ENCODE results near the gene NTPCR.

NTPCR gene, protein sequence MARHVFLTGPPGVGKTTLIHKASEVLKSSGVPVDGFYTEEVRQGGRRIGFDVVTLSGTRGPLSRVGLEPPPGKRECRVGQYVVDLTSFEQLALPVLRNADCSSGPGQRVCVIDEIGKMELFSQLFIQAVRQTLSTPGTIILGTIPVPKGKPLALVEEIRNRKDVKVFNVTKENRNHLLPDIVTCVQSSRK

DNA sequence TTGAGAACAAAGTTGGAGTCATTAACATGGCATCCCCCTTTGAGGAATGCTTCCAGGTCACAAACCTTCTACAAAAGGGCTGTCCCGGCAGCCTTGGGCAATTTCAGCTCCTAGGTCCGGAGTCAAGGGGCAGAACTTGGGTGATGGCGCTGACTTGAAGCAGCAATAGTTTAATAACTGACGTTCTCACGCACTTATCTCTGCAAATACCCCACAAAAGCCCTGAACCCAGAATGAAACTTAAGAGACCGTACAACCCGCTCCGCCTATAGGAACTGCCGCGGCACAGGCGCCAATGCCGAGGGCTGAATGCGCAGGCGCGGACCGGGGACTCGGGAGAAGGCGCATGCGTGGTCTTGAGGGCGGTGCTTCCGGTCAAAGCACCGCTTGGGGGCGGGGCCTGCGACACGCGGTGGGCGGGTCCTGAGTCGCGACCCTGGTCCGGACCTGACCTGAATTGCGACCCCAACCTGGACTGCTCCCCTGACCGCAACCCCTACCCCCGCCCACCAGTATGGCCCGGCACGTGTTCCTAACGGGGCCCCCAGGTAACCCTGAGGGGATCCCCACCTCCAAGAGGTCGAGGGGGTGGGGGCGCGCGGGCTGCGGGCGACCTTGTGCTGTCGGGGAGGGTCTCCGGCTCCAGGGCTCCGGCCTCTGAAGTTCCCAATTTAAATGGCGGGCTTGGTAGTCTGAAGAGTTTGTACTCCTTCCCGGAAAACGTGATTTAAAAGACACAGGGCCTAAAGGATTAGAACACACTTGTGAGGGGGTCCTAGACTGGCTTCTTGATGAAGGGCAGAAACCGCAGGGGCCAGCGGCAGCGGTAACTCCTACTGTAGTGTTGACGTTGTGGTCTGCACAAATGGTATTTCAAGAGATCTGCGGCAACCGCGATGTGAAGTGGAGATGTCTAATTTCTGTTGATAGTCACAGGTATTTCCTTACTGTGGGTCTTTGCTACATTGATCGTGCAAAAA lies at the start of gene NTPCR:
Gene NTPCR, plus strand, starts transcription at position 415 of the 980 bp plus-strand sequence. Its CDS starts 100 bp downstream, at position 515.
- TF ChIP-seq ZFX (IDR thresholded peaks at IDR 0.05) = no peak
- TF ChIP-seq, protein P1, sequence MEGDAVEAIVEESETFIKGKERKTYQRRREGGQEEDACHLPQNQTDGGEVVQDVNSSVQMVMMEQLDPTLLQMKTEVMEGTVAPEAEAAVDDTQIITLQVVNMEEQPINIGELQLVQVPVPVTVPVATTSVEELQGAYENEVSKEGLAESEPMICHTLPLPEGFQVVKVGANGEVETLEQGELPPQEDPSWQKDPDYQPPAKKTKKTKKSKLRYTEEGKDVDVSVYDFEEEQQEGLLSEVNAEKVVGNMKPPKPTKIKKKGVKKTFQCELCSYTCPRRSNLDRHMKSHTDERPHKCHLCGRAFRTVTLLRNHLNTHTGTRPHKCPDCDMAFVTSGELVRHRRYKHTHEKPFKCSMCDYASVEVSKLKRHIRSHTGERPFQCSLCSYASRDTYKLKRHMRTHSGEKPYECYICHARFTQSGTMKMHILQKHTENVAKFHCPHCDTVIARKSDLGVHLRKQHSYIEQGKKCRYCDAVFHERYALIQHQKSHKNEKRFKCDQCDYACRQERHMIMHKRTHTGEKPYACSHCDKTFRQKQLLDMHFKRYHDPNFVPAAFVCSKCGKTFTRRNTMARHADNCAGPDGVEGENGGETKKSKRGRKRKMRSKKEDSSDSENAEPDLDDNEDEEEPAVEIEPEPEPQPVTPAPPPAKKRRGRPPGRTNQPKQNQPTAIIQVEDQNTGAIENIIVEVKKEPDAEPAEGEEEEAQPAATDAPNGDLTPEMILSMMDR (conservative IDR thresholded peaks at IDR 0.05) = no peak
- peak within 1 kb of the TSS; percentile 77 for H3K27ac ChIP-seq

DNA sequence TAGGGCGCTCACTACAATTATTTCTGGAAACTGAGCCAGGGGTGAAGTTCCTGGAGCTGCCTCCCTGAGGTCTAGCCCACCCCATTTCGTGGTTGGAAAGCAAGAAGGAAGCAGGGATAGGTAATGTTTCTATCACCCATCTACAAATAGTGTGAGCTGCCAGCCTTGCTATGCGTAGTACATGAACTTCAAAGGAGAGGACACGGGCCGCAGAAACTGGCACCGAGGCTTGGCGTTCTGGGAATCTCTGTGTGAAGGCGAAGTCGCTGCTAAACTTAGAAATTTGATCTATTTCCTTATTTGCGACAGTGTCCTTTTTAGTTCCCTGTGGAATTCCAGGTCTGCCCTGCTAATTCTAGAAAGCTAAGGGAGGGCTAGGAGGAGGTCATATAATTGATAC lies 49.6 kb upstream of the NTPCR start:
- TF ChIP-seq ZFX (IDR thresholded peaks at IDR 0.05) = no peak
- TF ChIP-seq, protein P1 (conservative IDR thresholded peaks at IDR 0.05) = no peak
- H3K27ac ChIP-seq = no peak overlapping the region

DNA sequence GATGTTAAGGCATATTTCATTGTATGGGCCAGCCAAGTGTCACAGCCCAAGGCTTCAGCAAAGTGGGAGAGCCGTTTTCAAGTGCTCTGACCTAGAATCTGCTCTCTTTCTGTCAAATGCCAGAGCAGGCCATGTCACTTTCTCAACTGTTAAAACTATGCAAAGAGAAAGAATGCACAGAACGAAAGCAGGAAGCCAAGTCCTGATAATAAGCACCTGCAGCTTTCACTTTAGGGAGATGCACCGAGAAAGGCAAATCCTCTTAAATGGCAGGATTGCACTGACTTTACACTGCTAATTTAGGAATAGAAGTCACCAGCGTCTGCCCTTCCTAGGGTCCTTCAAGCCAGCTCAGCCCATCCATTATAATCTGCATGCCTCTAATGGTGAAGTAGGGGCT lies 49.2 kb upstream of the NTPCR start:
- H3K27ac ChIP-seq = no peak overlapping the region

DNA sequence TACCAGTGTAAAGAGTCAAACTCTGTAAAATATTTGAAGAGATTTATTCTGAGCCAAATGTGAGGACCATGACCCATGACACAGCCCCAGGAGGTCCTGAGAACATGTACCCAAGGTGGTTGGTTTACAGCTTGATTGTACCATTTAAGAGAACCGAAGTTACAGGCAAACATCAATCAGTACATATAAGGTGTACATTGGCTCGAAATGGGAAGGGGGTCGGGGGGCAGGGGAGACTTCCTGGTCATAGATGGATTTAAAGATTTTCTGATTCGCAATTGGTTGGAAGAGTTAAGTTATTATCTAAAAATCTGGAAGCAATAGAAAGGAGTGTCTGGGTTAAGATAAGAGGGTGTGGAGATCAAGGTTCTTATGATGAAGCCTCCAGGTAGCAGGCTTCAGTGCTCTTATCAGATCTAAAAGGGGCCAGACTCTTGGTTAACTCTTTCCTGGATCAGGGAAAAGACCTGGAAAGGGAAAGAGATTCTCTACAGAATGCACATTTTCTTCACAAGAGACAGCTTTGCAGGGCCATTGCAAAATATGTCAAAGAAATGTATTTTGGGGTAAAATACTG lies 47.5 kb upstream of the NTPCR start:
- TF ChIP-seq, protein P1 (conservative IDR thresholded peaks at IDR 0.05) = no peak
- no peak for TF ChIP-seq ZFX (IDR thresholded peaks at IDR 0.05)
- no peak overlapping the region for H3K27ac ChIP-seq

More for the DNA sequence above, 49.2 kb upstream of the NTPCR start:
- TF ChIP-seq, protein P1 (conservative IDR thresholded peaks at IDR 0.05) = no peak
- TF ChIP-seq ZFX (IDR thresholded peaks at IDR 0.05) = no peak

DNA sequence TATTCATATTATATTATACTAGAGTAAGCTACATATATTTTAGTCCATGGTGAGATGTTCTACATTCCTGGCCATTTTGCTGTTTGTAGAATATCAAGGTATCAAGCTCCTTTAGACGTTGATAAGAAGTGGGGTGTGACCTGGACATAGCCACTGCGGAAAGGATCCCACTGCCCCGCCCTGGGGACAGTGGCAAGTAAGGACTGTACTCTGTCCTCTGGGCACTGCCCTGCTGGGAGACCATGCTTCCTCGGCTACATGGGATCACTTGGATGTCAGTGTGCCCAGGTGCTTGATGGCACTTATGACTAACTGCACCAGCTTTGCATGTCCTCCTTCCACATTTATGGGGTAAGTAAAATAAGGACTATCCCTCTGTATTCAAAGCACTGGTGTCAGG lies 46.3 kb upstream of the NTPCR start:
- no peak for TF ChIP-seq ZFX (IDR thresholded peaks at IDR 0.05)
- TF ChIP-seq, protein P1 (conservative IDR thresholded peaks at IDR 0.05) = no peak
- no peak overlapping the region for H3K27ac ChIP-seq

DNA sequence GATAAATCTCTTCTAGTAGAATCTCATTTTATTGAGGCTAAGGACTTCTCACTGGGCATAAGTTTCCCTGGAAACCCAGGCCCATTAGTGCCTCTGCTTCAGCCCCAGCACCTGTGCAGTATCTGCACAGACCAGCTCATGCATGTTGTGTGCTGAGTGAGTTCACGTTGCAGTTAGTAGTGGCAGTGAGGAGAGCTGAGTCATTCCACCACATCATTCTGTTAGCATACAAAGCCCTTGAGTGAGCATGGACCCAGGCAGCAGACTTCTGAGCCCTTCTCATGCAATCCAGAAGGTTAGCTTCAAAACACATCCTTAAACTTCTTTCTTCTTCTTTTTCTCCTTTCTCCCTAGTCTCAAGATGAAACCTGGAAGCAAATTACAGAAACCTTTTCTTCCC lies 45.8 kb upstream of the NTPCR start:
- TF ChIP-seq, protein P1 (conservative IDR thresholded peaks at IDR 0.05) = no peak
- TF ChIP-seq ZFX (IDR thresholded peaks at IDR 0.05) = no peak
- no peak overlapping the region for H3K27ac ChIP-seq

Data from C4-2B (cell line).